Large intestine (tissue), 3 donors: Measurements from ENCODE around the gene NAPB. TPM values are rescaled to one million over a fixed set of nuclear protein-coding genes. Genes with fewer than 3 reads are reported as not detected.

Experiments
- DNase-seq, 2 donors: peaks; one replicate each; pipeline versions ENCODE4 v3.0.0 to v3.0.0-alpha.2; 2013
- H3K27ac ChIP-seq: one replicate; pipeline ENCODE4 v1.5.1; 2013; ENCODE audit warnings: low read length
- H3K27me3 ChIP-seq: 2 replicates; pipeline ENCODE4 v1.6.1; 2013; ENCODE audit warnings: low read length; ENCODE audit not compliant: control insufficient read depth, insufficient read depth
- H3K36me3 ChIP-seq: 2 replicates; pipeline ENCODE4 v1.6.1; 2013; ENCODE audit warnings: low read length; ENCODE audit not compliant: control insufficient read depth, insufficient read depth
- H3K4me1 ChIP-seq: one replicate; pipeline ENCODE4 v1.6.1; 2013; ENCODE audit warnings: low read length; ENCODE audit not compliant: control insufficient read depth, insufficient read depth
- H3K4me3 ChIP-seq: one replicate; pipeline ENCODE4 v1.5.1; 2013; ENCODE audit warnings: low read length
- H3K9me3 ChIP-seq: one replicate; pipeline ENCODE4 v1.6.1; 2013; ENCODE audit warnings: mild to moderate bottlenecking, low read depth, low read length, moderate library complexity; ENCODE audit not compliant: control insufficient read depth
- WGBS: methylation state at CpG from one replicate; pipeline ENCODE4 v1.1.5; 2013; ENCODE audit warnings: low lambda C conversion rate; ENCODE audit not compliant: insufficient coverage; 5-methylcytosine and 5-hydroxymethylcytosine counted together
- polyA plus RNA-seq: library from polyadenylated mRNA; unstranded; fragments of 120-200 nt; gene quantifications from one replicate; pipeline ENCODE4 v1.2.1, GENCODE V29; 2013

Gene NAPB
- polyA plus RNA-seq, 1 donor = 19.9 TPM

DNA sequence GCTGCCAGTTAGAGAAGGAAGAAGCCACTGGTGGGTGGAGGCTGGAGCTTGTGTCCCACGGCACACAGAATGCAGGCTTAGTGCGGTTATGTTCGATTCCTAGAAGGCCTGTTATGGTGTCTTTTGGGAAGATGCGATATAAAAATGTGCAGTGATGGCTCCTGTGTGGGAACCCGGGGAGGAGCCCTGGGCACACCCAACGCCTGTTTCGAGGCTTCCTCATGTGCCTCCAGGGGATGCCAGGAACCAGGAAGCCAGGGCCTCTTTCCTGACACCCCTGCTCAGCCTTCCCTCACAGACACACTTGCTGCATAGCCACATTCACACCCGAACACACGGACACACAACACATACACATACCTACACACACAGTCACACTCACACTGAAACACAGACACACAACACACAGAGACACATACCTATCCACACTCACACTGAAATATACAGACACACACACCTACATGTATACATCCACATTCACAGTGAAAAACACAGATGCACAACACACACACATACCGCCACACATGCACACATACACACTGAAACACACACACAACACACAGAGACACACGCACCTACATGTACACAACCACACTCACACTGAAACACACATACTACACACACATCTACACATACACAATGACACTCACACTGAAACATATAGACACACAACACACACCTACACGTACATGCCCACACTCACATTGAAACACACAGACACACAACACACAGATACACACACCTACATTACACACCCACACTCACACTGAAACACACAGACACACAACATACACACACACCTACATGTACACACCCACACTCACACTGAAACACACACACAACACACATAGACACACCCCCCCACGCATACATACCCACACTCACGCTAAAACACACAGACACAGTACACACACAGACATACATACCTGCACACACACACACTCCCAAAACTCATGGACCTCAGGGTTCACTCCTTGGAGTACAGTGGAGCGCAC lies 32.6 kb upstream of the NAPB start:
- no peak overlapping the region for H3K27ac ChIP-seq
- H3K36me3 ChIP-seq = no peaks in the 10 kb centered on the region
- H3K4me3 ChIP-seq = no peak overlapping the region
- no peaks in the 10 kb centered on the region for H3K9me3 ChIP-seq
- no peaks in the 10 kb centered on the region for H3K4me1 ChIP-seq
- WGBS = 100% methylated on average over 1 of the region's 15 CpGs
- no peak for DNase-seq
- no peaks in the 10 kb centered on the region for H3K27me3 ChIP-seq

DNA sequence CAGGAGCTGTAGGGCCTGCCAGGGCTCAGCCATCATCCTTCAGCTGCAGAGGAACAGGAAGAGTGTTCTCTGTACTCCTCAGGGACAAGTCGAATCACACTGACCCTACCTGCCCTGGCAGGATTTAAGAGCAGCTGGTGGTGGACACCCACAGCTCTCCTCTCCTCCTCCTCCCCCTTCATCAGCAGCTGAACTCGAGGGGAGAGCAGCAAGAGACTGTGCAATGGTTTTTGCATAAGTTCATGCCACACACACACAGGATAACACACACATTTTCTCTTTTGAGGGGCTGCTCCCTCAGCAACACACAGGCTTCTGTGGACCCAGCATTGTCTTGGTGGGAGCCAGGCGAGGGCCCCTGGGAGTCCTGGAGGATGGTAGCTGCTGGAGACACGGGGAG lies 31.5 kb upstream of the NAPB start, which contains the start of gene CST11:
CST11 (minus strand) TSS at position 101 of the 400 bp plus-strand sequence; CDS start at position 36, 65 bp downstream.
- Histone ChIP-seq H3K36me3 (no peaks in the 10 kb centered on the region), H3K27ac (no peak within 1 kb of the TSS)
- no CpG with 5 or more reads among the region's 4 CpGs for WGBS

DNA sequence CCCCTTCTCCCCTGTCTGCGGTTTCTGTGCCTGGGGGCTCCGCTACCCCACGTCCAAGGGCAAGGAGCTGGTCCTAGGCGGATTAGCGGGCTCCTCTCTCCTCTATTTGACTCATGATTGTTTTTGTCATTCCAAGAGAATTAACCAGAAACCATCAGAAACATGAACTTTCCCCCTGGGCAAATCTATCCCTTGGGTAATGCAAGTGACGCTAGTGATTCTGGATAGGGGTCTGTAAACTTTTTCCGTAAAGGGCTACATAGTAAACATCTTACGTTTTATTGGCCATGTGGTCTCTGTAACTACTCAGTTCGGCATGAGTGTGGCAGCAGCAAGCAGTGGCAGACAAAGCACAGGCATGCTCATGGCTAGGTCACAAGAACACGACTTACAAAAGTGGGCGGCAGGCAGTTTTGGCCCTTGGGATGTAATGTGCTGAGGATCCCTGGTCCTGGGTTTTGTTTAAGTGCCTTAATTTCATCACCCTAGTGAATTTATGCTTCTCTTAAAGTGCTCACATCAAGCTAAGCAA lies 30.7 kb upstream of the NAPB start:
- H3K9me3 ChIP-seq = no peaks in the 10 kb centered on the region
- DNase-seq = no peak
- no CpG with 5 or more reads among the region's 11 CpGs for WGBS
- H3K36me3 ChIP-seq = no peaks in the 10 kb centered on the region
- H3K4me3 ChIP-seq = no peak overlapping the region
- H3K4me1 ChIP-seq = no peaks in the 10 kb centered on the region
- H3K27me3 ChIP-seq = no peaks in the 10 kb centered on the region
- no peak overlapping the region for H3K27ac ChIP-seq

More for the DNA sequence above, 31.5 kb upstream of the NAPB start, which contains the start of gene CST11:
- no peaks in the 10 kb centered on the region for H3K4me1 ChIP-seq
- no peak within 1 kb of the TSS for H3K4me3 ChIP-seq
- no peak for DNase-seq
- H3K9me3 ChIP-seq = no peaks in the 10 kb centered on the region
- H3K27me3 ChIP-seq = no peaks in the 10 kb centered on the region

DNA sequence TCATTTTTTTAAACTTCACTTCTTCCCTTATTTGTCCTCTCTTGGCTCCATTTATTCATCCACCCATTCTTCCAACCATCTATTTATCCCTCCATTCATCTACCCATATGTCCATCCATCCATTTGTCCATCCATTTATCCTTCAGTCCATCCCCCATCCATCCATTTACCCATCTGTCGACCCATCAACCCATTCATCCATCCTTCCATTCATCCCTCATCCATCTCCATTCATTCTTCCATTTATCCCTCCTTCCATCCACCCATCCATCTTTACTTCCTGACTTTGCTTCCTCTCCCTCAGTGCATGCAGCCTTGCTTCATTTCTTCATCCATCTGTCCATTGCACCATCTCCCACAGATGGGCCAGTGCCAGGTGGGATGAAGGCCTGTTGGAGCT lies 29.6 kb upstream of the NAPB start:
- H3K4me1 ChIP-seq = no peaks in the 10 kb centered on the region
- H3K9me3 ChIP-seq = no peaks in the 10 kb centered on the region
- H3K27me3 ChIP-seq = no peaks in the 10 kb centered on the region
- H3K27ac ChIP-seq = no peak overlapping the region
- no peaks in the 10 kb centered on the region for H3K36me3 ChIP-seq
- H3K4me3 ChIP-seq = no peak overlapping the region
- no peak for DNase-seq
- WGBS = 93% methylated on average over 1 of the region's 1 CpG

DNA sequence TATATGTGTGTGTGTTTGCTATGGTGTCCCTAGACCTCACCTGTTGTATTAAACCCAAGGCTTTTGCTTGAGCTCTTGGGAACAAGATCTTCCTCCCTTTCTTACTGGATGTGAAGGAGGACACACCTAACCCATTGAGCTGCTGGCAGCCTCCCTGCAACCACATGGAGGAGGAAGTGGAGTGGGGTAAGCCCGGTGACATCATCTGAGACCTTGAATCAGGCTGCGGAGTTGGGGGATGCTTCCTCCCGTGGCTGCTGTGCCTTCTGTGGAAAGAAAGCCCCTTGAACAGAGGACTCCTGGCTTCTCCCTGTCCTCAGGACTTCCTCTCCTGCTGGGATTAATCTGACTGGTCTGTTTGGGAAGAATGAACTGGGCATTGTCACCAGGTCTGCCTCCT lies 28.1 kb upstream of the NAPB start:
- H3K36me3 ChIP-seq = no peaks in the 10 kb centered on the region
- no peaks in the 10 kb centered on the region for H3K27me3 ChIP-seq
- WGBS = no CpG with 5 or more reads among the region's 3 CpGs
- no peaks in the 10 kb centered on the region for H3K9me3 ChIP-seq
- no peak overlapping the region for H3K4me3 ChIP-seq
- H3K4me1 ChIP-seq = no peaks in the 10 kb centered on the region
- DNase-seq = no peak
- H3K27ac ChIP-seq = no peak overlapping the region

DNA sequence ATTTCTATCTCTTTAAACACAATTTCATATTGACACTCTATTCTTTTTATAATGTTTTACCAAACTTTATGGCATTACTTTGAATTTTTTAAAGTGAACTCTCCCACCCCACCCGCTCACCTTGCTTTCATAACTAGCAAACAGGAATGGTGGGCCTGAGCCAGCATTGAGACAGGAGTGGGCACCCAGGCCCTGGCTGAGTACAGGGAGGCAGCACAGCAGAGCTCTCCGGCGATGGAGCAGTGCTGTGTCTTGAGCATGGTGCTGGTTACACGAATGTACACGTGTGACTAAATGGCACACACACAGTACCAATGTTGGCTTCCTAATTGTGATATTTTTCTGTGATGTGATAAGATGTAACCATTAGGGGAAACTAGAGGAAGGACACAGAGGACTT lies 26.9 kb upstream of the NAPB start:
- Histone ChIP-seq H3K9me3 (no peaks in the 10 kb centered on the region), H3K36me3 (no peaks in the 10 kb centered on the region), H3K4me1 (no peaks in the 10 kb centered on the region), H3K27me3 (no peaks in the 10 kb centered on the region), H3K4me3 (no peak overlapping the region), H3K27ac (no peak overlapping the region)
- WGBS = no CpG with 5 or more reads among the region's 5 CpGs
- DNase-seq = no peak

DNA sequence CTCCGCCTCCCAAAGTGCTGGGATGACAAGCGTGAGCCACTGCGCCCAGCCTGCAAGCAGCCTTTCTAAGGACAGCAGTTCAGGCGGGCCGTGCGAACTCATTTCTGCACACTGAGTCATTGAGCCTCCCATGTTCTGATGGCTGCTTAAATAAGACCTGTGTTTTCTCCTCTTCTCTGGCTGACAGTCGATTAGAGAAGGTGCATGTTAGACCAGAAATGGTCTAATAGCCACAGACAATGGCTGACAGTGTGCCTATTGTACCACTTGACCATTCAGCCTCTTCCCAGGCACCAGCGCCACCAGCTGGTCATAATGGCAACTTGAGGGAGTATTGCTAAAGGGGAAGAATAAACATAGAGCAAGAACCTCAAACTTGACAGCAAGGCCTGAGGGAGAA lies 25.2 kb upstream of the NAPB start:
- DNase-seq = no peak
- Histone ChIP-seq H3K36me3 (no peaks in the 10 kb centered on the region), H3K4me3 (no peak overlapping the region), H3K9me3 (no peaks in the 10 kb centered on the region), H3K4me1 (no peaks in the 10 kb centered on the region), H3K27me3 (no peaks in the 10 kb centered on the region), H3K27ac (no peak overlapping the region)
- no CpG with 5 or more reads among the region's 8 CpGs for WGBS

DNA sequence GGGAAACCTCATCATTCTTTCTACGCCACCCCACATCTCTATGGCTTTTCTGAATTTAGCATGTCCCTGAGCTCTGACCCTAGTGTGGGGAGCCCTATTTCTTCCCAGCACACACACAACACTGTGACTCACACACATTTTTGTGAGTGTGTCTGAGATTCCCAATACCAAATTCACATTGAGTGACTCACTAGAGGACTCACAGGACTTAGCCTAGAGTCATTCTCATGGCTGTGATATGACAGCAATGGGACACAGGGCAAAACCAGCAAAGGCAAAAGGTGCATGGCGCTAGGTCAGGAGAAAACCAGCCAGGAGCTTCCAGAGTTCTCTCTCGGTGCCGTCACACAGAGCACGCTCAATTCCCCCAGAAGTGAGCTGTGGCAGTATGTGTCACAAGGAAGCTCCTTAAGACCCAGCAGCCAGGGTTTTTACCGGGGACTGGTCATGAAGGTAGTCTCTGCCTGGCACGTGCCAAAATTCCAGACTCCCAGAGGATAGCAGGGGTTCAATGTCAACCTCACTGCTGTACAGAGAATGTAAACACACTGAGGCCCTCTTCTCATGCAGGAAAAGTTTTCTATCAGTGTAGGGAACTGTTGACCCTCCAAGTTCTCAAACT lies 24.4 kb upstream of the NAPB start:
- Histone ChIP-seq H3K36me3 (no peaks in the 10 kb centered on the region), H3K4me1 (no peaks in the 10 kb centered on the region), H3K4me3 (no peak overlapping the region), H3K9me3 (no peaks in the 10 kb centered on the region), H3K27ac (no peak overlapping the region), H3K27me3 (no peaks in the 10 kb centered on the region)
- no CpG with 5 or more reads among the region's 7 CpGs for WGBS
- no peak for DNase-seq

DNA sequence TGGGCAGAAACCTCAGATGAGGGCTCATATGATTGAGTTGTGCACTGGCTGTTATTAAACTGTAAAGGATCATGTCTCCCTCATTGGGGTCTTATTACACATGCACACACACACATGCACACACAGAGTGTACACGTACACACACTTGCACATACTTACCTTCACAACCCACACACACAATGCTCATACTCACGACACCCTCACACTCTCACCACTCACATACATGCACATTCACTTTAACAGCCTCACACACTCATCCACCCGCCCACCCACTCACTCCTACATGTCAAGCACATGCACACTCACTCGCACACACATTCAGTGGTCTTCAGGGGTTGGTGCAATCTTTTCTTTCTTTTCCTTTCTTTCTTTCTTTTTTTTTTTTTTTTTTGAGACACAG lies 23.6 kb upstream of the NAPB start:
- Histone ChIP-seq H3K27ac (no peak overlapping the region), H3K4me1 (no peaks in the 10 kb centered on the region), H3K9me3 (no peaks in the 10 kb centered on the region), H3K4me3 (no peak overlapping the region), H3K27me3 (no peaks in the 10 kb centered on the region), H3K36me3 (no peaks in the 10 kb centered on the region)
- 80% methylated on average over 3 of the region's 4 CpGs for WGBS
- no peak for DNase-seq

DNA sequence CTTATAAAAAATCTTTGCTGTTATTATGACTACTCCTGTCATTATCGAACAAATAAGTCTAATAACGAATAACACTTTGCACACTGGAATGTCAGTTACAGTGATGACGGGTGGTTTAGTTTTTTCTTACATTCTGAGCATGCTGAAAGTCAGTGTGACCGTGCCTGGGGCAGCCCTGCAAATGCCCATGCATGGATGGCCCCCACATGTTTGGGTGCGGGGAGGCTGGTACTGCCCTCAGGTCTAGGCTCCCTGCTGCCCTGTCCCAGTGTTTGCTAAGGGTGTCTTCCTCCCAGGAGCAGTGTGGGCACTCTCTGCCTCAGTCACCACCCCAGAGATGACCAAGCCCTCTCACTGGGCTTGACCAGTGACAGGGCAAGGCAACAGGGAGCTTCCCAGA lies 21.1 kb upstream of the NAPB start:
- Histone ChIP-seq H3K9me3 (no peaks in the 10 kb centered on the region), H3K4me1 (no peaks in the 10 kb centered on the region), H3K27ac (no peak overlapping the region), H3K4me3 (no peak overlapping the region), H3K36me3 (no peaks in the 10 kb centered on the region), H3K27me3 (no peaks in the 10 kb centered on the region)
- no CpG with 5 or more reads among the region's 5 CpGs for WGBS
- DNase-seq = no peak
